Sciatic nerve (tissue), 2 donors: ENCODE data around the gene NPAS2. TPM values are rescaled to one million over a fixed set of nuclear protein-coding genes. Genes with fewer than 3 reads are reported as not detected.

Source experiments
- ATAC-seq: fragments of 200-7000 bp; cut with Tn5 transposase; one replicate; pipeline ENCODE4 v1.9.1; 2020; ENCODE audit warnings: mild to moderate bottlenecking, moderate library complexity
- DNase-seq: peaks from one replicate; pipeline ENCODE4 v3.0.0-alpha.2; 2020; ENCODE audit warnings: low spot score
- intact Hi-C: fragments of 100-400 bp; cut with DNase I; formaldehyde crosslinking; loops from one replicate; pipeline ENCODE4 v1.14.2; 2022
- total RNA-seq: library from RNA; stranded (reverse); fragmentation: NEBNext Ultra II Directional; extraction: Animal tissue kit (Norgen Biotek cat#: 25700); gene quantifications from one replicate; pipeline ENCODE4 v1.2.1, GENCODE V29; 2021
- donor health status: DM: no; HTN: no; CAD: no.
- donor health status: DM: no; HTN: no; CAD: no.

Gene NPAS2
- total RNA-seq, 1 donor from 2014 or later, result 17.5 TPM

GRCh38 chr2:100972452-100972851 lies 152.5 kb downstream of the NPAS2 start:
- ATAC-seq (no peak), DNase-seq (peak; percentile 32)
- intact Hi-C loops, result loop anchor here (10.0 kb wide), 1 partner anchor 548 kb away; no protein-coding TSS in a partner anchor

DNA sequence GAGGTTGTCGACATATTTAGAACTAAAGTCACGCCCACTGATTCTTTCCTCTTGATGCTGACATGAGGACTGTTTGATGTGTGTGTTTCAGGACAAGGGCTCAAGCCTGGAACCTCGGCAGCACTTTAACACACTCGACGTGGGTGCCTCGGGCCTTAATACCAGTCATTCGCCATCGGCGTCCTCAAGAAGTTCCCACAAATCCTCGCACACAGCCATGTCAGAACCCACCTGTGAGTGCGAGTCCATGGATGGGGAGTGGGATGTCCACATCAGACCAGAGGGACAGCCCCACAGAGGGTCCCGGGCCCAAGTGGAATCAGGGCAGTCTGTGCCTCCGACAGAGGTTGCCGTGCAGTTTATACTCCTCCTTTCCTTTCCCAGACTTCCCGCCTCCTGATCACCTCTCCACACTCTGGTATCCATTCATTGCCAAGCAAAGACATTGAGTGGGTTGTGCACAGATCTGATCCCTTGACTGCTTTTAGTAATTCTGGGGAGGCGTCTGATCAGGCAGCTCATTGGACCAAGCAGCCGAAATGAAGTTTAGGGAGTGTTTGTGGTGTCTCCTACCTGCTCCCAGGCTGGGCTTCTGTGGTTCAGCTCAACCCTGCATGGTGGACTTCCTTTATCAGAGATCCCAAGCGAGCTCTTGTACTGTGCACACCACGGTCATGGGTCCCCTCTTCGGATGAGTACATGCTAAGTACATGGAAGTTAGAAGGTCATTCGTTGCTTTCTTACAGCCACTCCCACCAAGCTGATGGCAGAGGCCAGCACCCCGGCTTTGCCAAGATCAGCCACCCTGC lies 155.0 kb downstream of the NPAS2 start:
- ATAC-seq, result no peak
- intact Hi-C loops, result loop anchor here (10.0 kb wide), 1 partner anchor 550 kb away; no protein-coding TSS in a partner anchor
- peak; percentile 31 for DNase-seq

DNA sequence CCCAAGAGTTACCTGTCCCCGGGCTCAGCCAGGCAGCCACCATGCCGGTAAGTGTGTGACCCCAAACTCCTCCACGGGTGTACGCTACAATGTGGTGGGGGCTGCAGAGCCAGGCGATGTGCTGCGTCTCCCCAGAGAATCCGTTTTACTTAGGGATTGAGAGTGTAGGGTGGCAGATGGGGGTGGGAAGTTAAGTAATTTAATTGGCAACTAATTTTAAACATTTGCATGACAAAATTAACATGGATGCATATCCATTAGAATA lies 155.5 kb downstream of the NPAS2 start:
- intact Hi-C loops, result loop anchor here (10.0 kb wide), 1 partner anchor 551 kb away; no protein-coding TSS in a partner anchor
- ATAC-seq, result no peak
- DNase-seq, result peak; percentile 39

DNA sequence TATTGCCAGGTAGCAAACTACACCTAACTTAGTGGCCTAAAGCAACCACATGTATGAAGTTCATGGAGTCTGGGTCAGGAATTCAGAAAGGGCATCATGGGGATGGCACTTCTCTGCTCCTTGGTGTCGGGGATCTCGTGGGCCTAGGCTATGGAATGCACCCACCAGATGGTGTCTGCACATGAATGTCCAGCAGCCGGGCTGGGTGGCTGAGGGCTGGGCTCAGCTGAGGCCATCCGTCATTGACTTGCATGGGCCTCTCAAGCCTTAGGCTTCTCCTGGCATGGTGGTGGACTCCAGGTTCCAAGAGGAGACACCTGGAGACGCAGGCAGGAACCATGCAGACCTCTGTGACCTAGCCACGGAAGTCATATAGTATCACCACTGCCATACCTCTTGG lies 156.1 kb downstream of the NPAS2 start:
- no peak for DNase-seq
- no peak for ATAC-seq
- intact Hi-C loops, result loop anchor here (10.0 kb wide), 1 partner anchor 551 kb away; no protein-coding TSS in a partner anchor

DNA sequence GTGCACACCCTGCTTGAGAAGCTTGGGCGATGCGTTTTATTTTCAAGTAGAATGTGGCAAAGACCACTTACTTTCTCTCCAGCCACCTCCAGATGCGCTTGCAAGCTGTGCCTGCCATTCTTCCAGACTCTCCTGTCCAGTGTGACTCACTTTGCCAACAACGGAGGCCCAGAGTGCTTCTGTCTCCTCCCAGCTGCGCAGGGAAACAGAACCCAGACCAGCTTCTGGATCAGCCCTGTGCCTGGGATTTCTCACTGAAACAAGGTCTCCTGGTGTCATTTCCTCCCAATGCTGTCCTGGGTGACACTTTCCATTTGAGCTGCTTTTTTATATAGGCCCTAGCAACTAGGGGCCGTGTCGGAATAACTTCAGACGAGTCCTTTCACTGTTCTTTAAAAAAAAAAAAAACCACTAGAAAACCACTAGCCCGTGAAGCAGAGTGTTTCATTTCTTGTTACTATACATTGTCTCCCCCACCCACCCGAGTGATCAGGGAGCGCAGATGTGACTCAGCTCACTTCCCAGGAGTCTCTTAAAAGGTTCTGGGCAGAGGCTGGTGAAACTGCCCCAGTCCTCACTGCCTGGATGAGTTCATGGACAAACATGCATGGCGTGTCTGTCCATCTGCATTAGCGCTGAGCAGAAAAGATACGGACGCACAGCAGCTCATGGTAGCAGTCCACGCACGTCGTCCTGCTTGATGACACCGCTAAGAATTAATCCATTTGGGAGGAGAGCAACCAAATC lies 156.9 kb downstream of the NPAS2 start:
- ATAC-seq (no peak), DNase-seq (peak; percentile 31)
- intact Hi-C loops, result loop anchor here (10.0 kb wide), 1 partner anchor 552 kb away; no protein-coding TSS in a partner anchor

DNA sequence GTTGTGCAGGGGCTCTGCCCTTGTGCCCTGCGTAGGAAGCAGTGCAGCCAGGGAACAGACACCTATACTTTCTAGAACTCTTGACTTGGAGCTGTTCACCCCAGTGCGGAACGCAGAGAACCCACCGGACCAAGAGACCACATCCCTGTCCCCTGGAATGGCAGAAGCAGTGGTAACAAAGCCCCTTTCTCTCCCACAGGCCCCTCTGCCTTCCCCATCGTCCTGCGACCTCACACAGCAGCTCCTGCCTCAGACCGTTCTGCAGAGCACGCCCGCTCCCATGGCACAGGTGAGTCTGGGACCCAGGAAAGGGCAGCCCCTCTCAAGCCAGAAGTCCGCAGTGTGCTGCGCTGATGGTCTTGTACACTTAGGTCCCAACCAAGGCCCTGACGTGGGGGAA lies 157.6 kb downstream of the NPAS2 start:
- DNase-seq (peak; percentile 43), ATAC-seq (no peak)
- intact Hi-C loops, result loop anchor here (10.0 kb wide), 1 partner anchor 553 kb away; no protein-coding TSS in a partner anchor

DNA sequence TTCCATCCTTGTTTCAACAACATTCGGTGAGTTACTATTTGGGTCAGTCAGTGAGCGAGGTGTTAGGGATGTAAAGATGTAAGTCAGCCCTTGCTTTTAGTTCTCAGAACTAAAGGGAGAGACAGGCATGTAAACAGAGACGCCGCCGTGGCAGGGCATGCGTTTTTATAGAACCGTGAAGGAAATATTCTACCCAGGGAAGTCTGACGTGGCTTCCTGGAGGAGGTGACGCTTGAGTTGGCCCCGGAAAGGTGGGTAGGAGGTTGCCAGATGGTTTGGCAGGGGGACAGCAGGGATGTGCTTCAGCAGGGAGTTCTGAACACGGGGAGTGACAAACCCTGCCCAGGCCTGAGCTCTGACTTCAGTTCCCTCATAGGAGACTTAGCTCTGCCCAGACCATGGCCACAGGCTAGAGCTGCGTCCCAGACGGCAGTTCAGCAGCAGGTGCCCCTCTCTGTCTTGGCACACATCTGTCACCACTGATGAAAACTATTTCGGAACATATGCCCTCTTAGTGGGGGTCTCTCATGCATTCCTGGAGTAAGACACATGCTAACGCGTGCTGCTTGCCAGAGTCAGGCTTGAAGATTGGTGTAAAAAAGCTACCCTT lies 158.7 kb downstream of the NPAS2 start:
- ATAC-seq, result no peak
- intact Hi-C loops, result loop anchor here (10.0 kb wide), 1 partner anchor 554 kb away; no protein-coding TSS in a partner anchor
- DNase-seq, result peak; percentile 45

DNA sequence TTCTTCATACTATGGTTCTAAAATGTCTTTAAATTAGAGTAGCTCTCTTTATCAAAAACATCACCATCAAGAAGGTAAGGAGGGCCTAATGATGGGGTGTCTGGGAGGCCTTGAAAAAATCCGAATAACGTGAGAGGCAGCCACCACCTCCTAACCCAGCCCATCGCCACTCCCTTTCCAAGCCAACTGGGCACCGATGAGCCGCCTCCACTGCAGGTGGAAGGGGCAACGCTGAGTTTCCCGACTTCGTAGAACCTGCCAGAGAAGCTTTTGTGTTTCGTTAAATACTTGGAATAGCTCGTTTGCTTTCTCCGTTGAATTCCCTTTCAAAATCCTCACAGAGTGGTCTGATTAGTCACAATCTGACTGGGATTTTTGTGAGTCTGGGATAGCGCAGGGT lies 160.1 kb downstream of the NPAS2 start:
- peak; percentile 45 for DNase-seq
- intact Hi-C loops, result no loop called here
- no peak for ATAC-seq

GRCh38 chr2:100981011-100981410 lies 161.1 kb downstream of the NPAS2 start:
- ATAC-seq (no peak), DNase-seq (no peak)
- intact Hi-C loops, result no loop called here

GRCh38 chr2:100982431-100982861 lies 162.5 kb downstream of the NPAS2 start:
- DNase-seq (peak; percentile 47), ATAC-seq (no peak)
- intact Hi-C loops, result no loop called here

- peak; percentile 47 for DNase-seq
- ATAC-seq, result no peak
- intact Hi-C loops, result no loop called here
These were observed 163.3 kb downstream of the NPAS2 start for GRCh38 chr2:100983201-100983600.

DNA sequence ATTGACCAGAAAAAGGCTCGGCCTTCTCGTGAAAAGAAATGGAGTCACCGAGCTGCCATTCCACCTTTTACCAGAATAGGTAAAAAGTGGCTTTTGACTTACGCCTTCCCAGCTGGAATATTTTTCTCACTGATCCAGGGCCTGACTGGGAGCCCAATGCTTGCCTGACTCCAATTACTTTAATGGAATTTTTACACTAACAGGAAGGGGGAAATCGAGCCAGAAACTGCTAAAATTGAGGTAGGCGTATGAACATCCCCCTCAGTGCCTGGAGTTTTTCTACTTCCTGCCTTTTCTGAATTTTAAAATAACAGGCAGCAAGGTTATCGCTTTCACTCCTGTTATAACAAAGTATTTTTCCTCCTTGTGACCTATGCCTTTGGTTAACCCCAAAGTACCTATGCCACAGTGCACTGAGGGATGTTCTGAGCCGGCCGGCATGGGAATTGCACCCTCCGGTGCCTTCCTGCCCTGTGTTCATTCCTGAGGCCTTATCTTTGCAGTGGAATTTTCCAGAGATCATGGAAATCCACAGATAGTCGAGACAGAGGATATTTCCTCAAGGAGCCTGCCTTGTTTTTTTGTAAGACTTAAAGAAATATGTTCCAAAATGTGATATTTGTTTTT lies 163.9 kb downstream of the NPAS2 start:
- intact Hi-C loops, result no loop called here
- DNase-seq, result peak; percentile 43
- ATAC-seq, result peak; percentile 48

DNA sequence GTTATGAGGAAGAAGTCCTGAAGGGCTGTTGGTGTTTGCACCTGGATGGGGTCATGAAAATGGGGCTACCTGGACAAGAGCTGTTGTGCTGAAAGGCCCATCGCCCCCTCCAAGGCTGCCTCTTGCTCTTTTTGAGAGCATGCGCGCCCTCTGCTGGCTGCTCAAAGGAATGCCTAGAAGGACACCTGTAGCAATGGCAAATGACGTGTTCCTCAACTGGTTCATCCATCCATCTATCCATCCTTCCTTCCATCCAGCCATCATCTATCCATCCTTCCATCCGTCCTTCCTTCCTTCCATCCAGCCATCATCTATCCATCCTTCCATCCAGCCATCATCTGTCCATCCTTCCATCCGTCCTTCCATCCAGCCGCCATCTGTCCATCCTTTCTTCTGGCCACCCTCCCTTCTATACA lies 165.0 kb downstream of the NPAS2 start:
- DNase-seq (peak; percentile 88), ATAC-seq (peak; percentile 82)
- intact Hi-C loops, result no loop called here

- ATAC-seq (no peak), DNase-seq (peak; percentile 23)
- intact Hi-C loops, result no loop called here
These were observed 166.2 kb downstream of the NPAS2 start for GRCh38 chr2:100986157-100986556.

DNA sequence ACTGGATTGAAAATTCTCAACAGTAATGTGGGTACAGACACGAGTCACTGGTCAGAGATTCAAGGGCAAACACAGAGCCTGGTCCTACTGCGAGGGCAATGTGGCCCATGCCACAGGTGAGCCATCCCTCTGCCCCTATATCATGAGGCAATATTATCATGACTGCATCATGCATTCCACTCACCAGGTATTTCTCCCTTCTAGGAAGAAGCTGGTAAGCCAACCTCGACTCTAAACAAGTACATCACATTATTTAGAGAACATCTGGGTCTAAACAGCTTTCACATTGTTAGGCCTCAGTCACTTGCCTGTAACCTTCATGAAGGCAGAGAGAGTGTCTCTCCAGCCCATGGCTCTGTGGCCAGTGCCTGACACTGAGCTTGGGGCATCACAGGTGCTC lies 167.6 kb downstream of the NPAS2 start:
- DNase-seq (no peak), ATAC-seq (no peak)
- intact Hi-C loops, result no loop called here

DNA sequence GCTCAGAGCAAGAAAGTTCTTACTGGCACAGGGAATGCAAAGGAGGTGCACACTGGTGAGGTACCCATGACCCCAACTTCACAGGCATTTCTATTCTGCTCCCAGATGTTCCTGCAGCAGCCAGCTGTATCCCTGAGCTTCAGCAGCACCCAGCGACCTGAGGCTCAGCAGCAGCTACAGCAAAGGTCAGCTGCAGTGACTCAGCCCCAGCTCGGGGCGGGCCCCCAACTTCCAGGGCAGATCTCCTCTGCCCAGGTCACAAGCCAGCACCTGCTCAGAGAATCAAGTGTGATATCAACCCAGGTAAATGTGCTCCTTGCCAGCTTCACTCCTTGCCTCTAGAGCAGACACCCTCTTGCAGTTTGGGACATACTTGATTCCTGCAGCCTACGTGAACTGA lies 168.0 kb downstream of the NPAS2 start:
- intact Hi-C loops, result no loop called here
- no peak for ATAC-seq
- DNase-seq, result peak; percentile 23

GRCh38 chr2:100988630-100989417 lies 168.9 kb downstream of the NPAS2 start:
- DNase-seq (peak; percentile 21), ATAC-seq (no peak)
- intact Hi-C loops, result no loop called here

- ATAC-seq (no peak), DNase-seq (no peak)
- intact Hi-C loops, result loop anchor here (5.0 kb wide), 1 partner anchor 377 kb away; no protein-coding TSS in a partner anchor
These were observed 169.7 kb downstream of the NPAS2 start for GRCh38 chr2:100989666-100990065.
